HEK293T (cell line): ENCODE data around the gene CXXC5.

Source experiments
- CTCF ChIA-PET: fragments of 350-600 bp; formaldehyde crosslinking; extraction: SDS; loops from one replicate; lab custom pipeline; 2021; ENCODE audit warnings: antibody characterized with exemption, inconsistent platforms; lab: Yijun Ruan, JAX
- POLR2A ChIA-PET: fragments of 350-600 bp; formaldehyde crosslinking; extraction: SDS; loops from one replicate; lab custom pipeline; 2020; ENCODE audit warnings: antibody characterized with exemption, inconsistent platforms; lab: Yijun Ruan, JAX
- DNase-seq: peaks from one replicate; pipeline ENCODE4 v3.0.0; 2012; ENCODE audit warnings: mixed read lengths; ENCODE audit errors: extremely low spot score
- ARNT ChIP-seq: fragments of 450-650 bp; IDR thresholded peaks from 2 replicates; pipeline ENCODE4 v1.6.1; 2017; ENCODE audit warnings: mild to moderate bottlenecking
- BHLHE40 ChIP-seq: fragments of 450-650 bp; IDR thresholded peaks from 2 replicates; pipeline ENCODE4 v1.6.1; 2016; ENCODE audit warnings: mild to moderate bottlenecking, moderate library complexity, borderline replicate concordance
- CTBP1 ChIP-seq: fragments of 450-650 bp; IDR thresholded peaks from 2 replicates; pipeline ENCODE4 v1.6.1; 2016; ENCODE audit warnings: borderline replicate concordance
- ELF4 ChIP-seq: fragments of 450-650 bp; IDR thresholded peaks from 2 replicates; pipeline ENCODE4 v1.6.1; 2017; ENCODE audit warnings: antibody characterized with exemption
- FOXA1 ChIP-seq: fragments of 450-650 bp; IDR thresholded peaks from 2 replicates; pipeline ENCODE4 v1.6.1; 2016; ENCODE audit warnings: mild to moderate bottlenecking
- FOXK2 ChIP-seq: fragments of 450-650 bp; IDR thresholded peaks from 2 replicates; pipeline ENCODE4 v1.6.1; 2016; ENCODE audit warnings: mild to moderate bottlenecking
- FOXM1 ChIP-seq: fragments of 450-650 bp; IDR thresholded peaks from 2 replicates; pipeline ENCODE4 v1.6.1; 2017; ENCODE audit warnings: mild to moderate bottlenecking, borderline replicate concordance
- HDGF ChIP-seq: fragments of 450-650 bp; IDR thresholded peaks from 2 replicates; pipeline ENCODE4 v1.6.1; 2017; ENCODE audit warnings: antibody characterized with exemption, borderline replicate concordance
- L3MBTL2 ChIP-seq: fragments of 450-650 bp; conservative IDR thresholded peaks from 2 replicates; pipeline ENCODE4 v1.6.1; 2016; ENCODE audit warnings: mild to moderate bottlenecking
- LEF1 ChIP-seq: fragments of 450-650 bp; IDR thresholded peaks from 2 replicates; pipeline ENCODE4 v1.6.1; 2017; ENCODE audit warnings: mild to moderate bottlenecking, borderline replicate concordance
- NFRKB ChIP-seq: fragments of 450-650 bp; IDR thresholded peaks from 2 replicates; pipeline ENCODE4 v1.6.1; 2016; ENCODE audit warnings: mild to moderate bottlenecking, moderate library complexity
- SP1 ChIP-seq: fragments of 450-650 bp; IDR thresholded peaks from 2 replicates; pipeline ENCODE4 v1.6.1; 2017
- SUZ12 ChIP-seq: fragments of 450-650 bp; IDR thresholded peaks from 2 replicates; pipeline ENCODE4 v1.6.1; 2016; ENCODE audit warnings: mild to moderate bottlenecking
- TARDBP ChIP-seq: fragments of 450-650 bp; IDR thresholded peaks from 2 replicates; pipeline ENCODE4 v1.6.1; 2016
- ZNF384 ChIP-seq: fragments of 450-650 bp; IDR thresholded peaks from 2 replicates; pipeline ENCODE4 v1.6.1; 2016
- TF ChIP-seq, protein P1 (sequence below): fragments of 450-650 bp; IDR thresholded peaks from 2 replicates; pipeline ENCODE4 v1.6.1; 2016

CXXC5 gene

DNA sequence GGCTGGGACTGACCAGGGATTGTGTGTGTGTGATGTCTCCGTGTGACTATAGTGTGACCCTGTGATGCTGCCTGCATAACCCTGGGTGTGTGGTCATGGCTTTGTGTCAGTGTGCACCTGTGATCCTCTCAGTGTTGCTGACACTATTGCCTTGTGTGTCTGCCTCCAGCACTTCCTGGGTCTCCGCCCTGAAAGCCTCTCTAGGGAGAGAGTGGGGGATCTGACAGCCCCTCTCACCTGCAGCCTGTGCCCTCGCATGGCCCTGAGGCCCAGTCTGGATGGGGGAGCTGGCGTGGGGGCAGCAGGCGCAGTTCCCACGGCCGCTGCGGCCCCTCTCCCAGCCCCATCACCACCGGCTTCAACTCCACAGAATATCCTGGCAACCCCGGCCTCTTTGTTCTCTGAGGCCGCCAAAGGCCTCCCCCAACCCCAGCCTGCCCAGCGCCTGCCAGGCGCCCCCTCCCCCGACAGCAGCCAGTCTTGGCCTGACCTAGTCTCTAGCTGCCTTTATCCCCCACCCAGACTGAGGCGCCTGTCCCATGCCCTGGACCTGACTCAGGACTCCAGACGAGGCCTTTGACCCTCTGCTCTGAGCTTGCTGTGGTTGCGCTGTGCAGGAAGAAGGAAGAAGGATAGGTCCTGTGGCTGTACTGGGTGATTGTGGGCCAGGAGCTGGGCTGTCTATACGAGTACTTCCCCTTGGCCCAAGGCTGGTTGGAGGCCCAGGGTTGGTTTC, 38.7 kb downstream of the CXXC5 start:
- CTCF ChIA-PET: interaction anchor here (0.9 kb wide), 1 partner anchor 78 kb away, joined by 4 read pairs; no protein-coding TSS in a partner anchor
- TF ChIP-seq L3MBTL2: no peak
- TF ChIP-seq, protein P1, sequence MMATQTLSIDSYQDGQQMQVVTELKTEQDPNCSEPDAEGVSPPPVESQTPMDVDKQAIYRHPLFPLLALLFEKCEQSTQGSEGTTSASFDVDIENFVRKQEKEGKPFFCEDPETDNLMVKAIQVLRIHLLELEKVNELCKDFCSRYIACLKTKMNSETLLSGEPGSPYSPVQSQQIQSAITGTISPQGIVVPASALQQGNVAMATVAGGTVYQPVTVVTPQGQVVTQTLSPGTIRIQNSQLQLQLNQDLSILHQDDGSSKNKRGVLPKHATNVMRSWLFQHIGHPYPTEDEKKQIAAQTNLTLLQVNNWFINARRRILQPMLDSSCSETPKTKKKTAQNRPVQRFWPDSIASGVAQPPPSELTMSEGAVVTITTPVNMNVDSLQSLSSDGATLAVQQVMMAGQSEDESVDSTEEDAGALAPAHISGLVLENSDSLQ: no peak
- no peak for TF ChIP-seq SUZ12
- no peak for TF ChIP-seq NFRKB
- no peak for TF ChIP-seq FOXM1
- TF ChIP-seq LEF1: no peak
- TF ChIP-seq ELF4: no peak
- no peak for TF ChIP-seq BHLHE40
- no peak for TF ChIP-seq TARDBP
- TF ChIP-seq HDGF: no peak
- no peak for TF ChIP-seq CTBP1
- no peak for TF ChIP-seq FOXK2
- no peak for TF ChIP-seq ZNF384
- no peak for TF ChIP-seq ARNT
- no peak for TF ChIP-seq SP1
- TF ChIP-seq FOXA1: no peak
- POLR2A ChIA-PET: no interaction called here
- DNase-seq: no peak

DNA sequence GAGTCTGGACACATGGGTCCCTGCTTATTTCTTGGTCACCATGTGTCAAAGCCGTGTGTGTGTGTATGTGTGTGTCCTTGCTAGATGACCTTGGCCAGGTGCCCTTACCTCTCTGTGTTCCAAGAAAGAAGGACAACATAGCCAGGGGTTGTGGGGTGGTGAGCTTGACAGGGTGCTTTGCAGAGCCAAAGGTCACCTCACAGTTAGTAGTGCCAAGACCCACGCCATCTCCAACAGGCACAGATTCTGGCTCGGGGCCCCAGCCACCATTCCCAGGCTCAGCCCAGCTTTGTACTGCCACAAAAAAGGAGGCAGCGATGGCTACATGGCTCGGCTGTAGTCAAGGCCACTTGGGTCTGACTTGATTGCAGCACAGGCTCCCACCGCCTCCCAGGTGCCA, 39.5 kb downstream of the CXXC5 start:
- ChIA-PET CTCF (interaction anchor here (0.9 kb wide), 1 partner anchor 78 kb away, joined by 4 read pairs; no protein-coding TSS in a partner anchor), POLR2A (no interaction called here)
- no peak for TF ChIP-seq FOXK2
- no peak for TF ChIP-seq SUZ12
- no peak for TF ChIP-seq LEF1
- TF ChIP-seq HDGF: no peak
- TF ChIP-seq, protein P1: no peak
- TF ChIP-seq ARNT: no peak
- TF ChIP-seq ELF4: no peak
- no peak for TF ChIP-seq NFRKB
- TF ChIP-seq CTBP1: no peak
- TF ChIP-seq TARDBP: no peak
- no peak for TF ChIP-seq ZNF384
- TF ChIP-seq BHLHE40: no peak
- TF ChIP-seq SP1: no peak
- TF ChIP-seq L3MBTL2: no peak
- no peak for DNase-seq

DNA sequence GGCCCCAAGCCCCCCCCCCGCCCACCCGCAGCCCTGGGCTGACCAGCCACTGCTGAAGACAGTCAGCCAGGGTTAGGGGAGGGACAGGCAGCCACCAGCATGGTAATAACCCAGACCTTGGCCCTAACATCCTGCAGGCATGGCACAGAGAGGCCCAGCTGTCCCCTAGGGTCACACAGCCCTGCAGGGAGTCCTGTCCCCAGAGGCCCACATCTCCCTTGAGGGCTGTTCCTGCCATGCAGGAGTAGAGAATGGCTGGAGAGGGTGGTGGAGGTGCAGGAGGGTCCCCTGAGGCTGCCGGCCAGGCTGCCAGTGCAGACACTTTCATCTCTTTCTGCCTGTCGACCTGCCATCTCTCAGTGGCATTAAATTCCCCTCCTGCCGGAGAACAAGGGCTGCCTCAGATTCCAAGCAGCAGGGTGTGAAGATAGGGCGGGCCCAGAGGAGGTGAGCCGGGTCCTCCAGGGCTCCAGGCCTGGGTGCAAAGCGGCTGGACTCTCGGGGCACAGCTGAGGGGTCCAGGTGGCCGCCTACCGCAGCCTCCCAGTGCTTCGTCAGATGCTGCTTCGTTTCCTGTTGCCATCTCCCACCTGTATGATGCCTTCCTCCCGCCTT, 40.0 kb downstream of the CXXC5 start:
- ChIA-PET POLR2A (no interaction called here), CTCF (interaction anchor here (0.5 kb wide), 1 partner anchor 239 kb away, joined by 5 read pairs; no protein-coding TSS in a partner anchor)
- no peak for DNase-seq

DNA sequence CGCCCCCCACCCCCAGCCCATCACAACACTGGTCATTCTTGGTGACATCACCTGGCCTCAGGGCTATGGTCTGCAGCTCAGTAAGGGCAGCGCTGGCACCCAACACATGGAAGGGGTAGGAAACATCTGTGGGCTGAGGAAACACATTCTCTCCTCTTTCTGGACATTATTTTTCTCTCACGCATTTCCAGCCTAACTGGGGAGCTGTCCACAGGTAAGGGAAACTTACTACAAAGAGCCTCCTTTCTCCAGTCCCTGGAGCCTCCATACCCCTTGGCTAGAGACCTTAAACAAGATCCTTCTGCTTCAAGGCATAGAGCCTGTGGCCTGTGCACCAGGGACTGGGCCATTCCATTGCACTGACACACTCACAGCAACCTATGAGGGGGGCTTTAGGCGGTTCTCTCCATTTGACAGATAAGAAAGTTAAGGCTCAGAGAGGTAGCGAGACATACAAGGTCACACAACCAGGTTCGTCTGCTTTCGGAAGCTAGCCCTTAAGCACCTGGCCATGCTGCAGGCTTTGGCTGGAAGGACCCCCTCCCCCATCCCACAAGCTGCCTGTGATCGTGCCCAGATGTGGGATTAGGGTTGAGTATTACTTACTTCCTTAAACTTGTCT, 40.7 kb downstream of the CXXC5 start:
- ChIA-PET CTCF (interaction anchor here (0.5 kb wide), 1 partner anchor 239 kb away, joined by 5 read pairs; no protein-coding TSS in a partner anchor), POLR2A (no interaction called here)
- no peak for DNase-seq
- TF ChIP-seq ELF4 (no peak), BHLHE40 (no peak), HDGF (no peak), SUZ12 (no peak), FOXM1 (no peak), SP1 (no peak), ARNT (no peak), L3MBTL2 (no peak), FOXA1 (no peak), TARDBP (no peak), NFRKB (no peak), ZNF384 (no peak)

More for the DNA sequence above, 40.0 kb downstream of the CXXC5 start:
- TF ChIP-seq ZNF384 (no peak), TARDBP (no peak), L3MBTL2 (no peak), FOXM1 (no peak), LEF1 (no peak), SUZ12 (no peak), FOXA1 (no peak), CTBP1 (no peak), SP1 (no peak), BHLHE40 (no peak), NFRKB (no peak), FOXK2 (no peak), HDGF (no peak), ARNT (no peak), ELF4 (no peak)
- TF ChIP-seq, protein P1: no peak

DNA sequence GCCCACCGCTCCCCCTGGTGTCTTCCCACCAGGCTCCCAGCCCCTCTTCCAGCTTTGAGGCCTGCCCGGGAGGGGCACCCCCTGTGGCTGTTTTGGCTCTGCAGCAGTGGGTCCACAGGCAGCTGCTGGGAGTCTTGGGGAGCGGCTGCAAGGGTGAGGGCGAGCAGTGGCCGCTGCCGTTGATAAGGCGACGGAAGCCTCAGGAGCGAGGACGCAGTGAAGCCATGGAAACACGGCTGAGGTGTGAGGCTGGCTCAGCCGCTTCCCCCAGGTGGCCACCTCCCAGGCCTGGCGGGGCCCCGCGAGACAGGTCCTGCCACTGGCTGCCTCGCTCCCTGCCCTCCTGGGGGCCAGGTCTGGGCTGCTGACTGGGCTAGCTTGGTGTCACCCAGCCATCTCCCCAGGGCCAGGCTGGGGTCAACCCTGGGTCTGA, 41.5 kb downstream of the CXXC5 start:
- DNase-seq: no peak
- ChIA-PET CTCF (interaction anchor here (0.6 to 1.4 kb wide), 5 partner anchors 8 to 57 kb away, joined by 3 to 8 read pairs (median 4); no protein-coding TSS in a partner anchor), POLR2A (no interaction called here)
- TF ChIP-seq FOXK2: no peak
- no peak for TF ChIP-seq TARDBP
- TF ChIP-seq BHLHE40: no peak
- no peak for TF ChIP-seq ZNF384
- TF ChIP-seq FOXA1: no peak
- no peak for TF ChIP-seq ARNT
- TF ChIP-seq SP1: no peak
- TF ChIP-seq HDGF: no peak
- no peak for TF ChIP-seq L3MBTL2
- no peak for TF ChIP-seq CTBP1
- TF ChIP-seq SUZ12: no peak
- no peak for TF ChIP-seq FOXM1
